Loucy (cell line): ENCODE measurements around the gene TMSB4Y.

ENCODE experiments used
- H2AFZ ChIP-seq: fragments of 200-600 bp; sonication (generic); 2 replicates; pipeline ENCODE4 v1.6.0; 2016; ENCODE audit warnings: antibody characterized with exemption, mild to moderate bottlenecking, low read length, moderate library complexity
- H3F3A ChIP-seq: fragments of 200-600 bp; 2 replicates; pipeline ENCODE4 v1.6.0; 2016; ENCODE audit warnings: antibody characterized with exemption, low read depth, mild to moderate bottlenecking
- H3K27me3 ChIP-seq: fragments of 200-600 bp; sonication (generic); 2 replicates; pipeline ENCODE4 v1.6.1; 2014; ENCODE audit warnings: low read length, mild to moderate bottlenecking; ENCODE audit not compliant: insufficient read depth, poor library complexity, severe bottlenecking
- H3K36me3 ChIP-seq: fragments of 200-600 bp; sonication (generic); 2 replicates; pipeline ENCODE4 v1.6.1; 2016; ENCODE audit warnings: low read length; ENCODE audit not compliant: insufficient read depth
- H3K4me1 ChIP-seq: fragments of 200-600 bp; sonication (generic); 2 replicates; pipeline ENCODE4 v1.5.1; 2014; ENCODE audit warnings: low read length, mild to moderate bottlenecking; ENCODE audit not compliant: insufficient read depth, poor library complexity, severe bottlenecking
- H3K4me2 ChIP-seq: fragments of 200-600 bp; sonication (generic); 2 replicates; pipeline ENCODE4 v1.6.0; 2014; ENCODE audit warnings: antibody characterized with exemption, low read length, low read depth, mild to moderate bottlenecking; ENCODE audit not compliant: poor library complexity, severe bottlenecking
- H3K4me3 ChIP-seq: fragments of 200-600 bp; sonication (generic); 2 replicates; pipeline ENCODE4 v1.5.1; 2014; ENCODE audit warnings: low read length, mild to moderate bottlenecking, mixed read lengths; ENCODE audit not compliant: poor library complexity, severe bottlenecking
- H3K79me2 ChIP-seq: fragments of 200-600 bp; sonication (generic); 2 replicates; pipeline ENCODE4 v1.6.1; 2014; ENCODE audit warnings: low read length; ENCODE audit not compliant: insufficient read depth
- H3K9ac ChIP-seq: fragments of 200-600 bp; sonication (generic); 2 replicates; pipeline ENCODE4 v1.6.0; 2014; ENCODE audit warnings: mild to moderate bottlenecking, low read depth, low read length, moderate library complexity; ENCODE audit not compliant: poor library complexity, severe bottlenecking
- H3K9me2 ChIP-seq: fragments of 200-600 bp; sonication (generic); replicated peaks from 2 replicates; pipeline ENCODE4 v1.6.1; 2016; ENCODE audit warnings: low read depth, low read length, mixed read lengths
- H3K9me3 ChIP-seq: fragments of 200-600 bp; sonication (generic); 2 replicates; pipeline ENCODE4 v1.6.1; 2014; ENCODE audit warnings: mild to moderate bottlenecking, antibody characterized with exemption, low read length, low read depth; ENCODE audit not compliant: insufficient read depth
- H4K20me1 ChIP-seq: fragments of 200-600 bp; sonication (generic); 2 replicates; pipeline ENCODE4 v1.6.0; 2014; ENCODE audit warnings: antibody characterized with exemption, low read length, mild to moderate bottlenecking; ENCODE audit not compliant: insufficient read depth, poor library complexity, severe bottlenecking
- EZH2phosphoT487 ChIP-seq: fragments of 200-600 bp; IDR thresholded peaks from 2 replicates; pipeline ENCODE4 v1.6.1; 2018; ENCODE audit warnings: antibody characterized with exemption, mild to moderate bottlenecking, moderate library complexity, borderline replicate concordance
- TF ChIP-seq, protein P1 (sequence below): fragments of 200-600 bp; sonication (generic); conservative IDR thresholded peaks from 2 replicates; pipeline ENCODE4 v1.5.1; 2014; ENCODE audit warnings: mild to moderate bottlenecking, antibody characterized with exemption, low read length

The TMSB4Y gene

DNA sequence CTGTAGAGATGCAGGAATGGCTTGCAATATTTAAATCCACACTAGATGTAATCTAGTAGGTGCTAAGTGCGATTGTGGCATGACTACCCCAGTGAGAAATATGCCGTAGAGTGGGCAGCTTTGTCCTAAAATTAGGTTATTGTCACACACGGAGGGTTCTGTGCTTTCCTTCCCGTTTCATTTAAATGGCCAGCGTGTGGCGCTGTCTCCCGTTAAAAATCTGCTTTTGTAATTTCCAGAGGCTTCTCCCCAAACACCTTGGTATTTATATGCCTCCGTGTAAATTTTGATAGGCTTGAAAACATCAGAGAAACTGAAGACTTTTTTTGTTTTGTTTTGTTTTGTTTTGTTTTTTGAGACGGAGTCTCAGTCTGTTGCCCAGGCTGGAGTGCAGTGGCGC, 34.9 kb downstream of the TMSB4Y start:
- Histone ChIP-seq H3K36me3 (no peaks in the 10 kb centered on the region), H3K9me3 (no peaks in the 10 kb centered on the region), H2AFZ (no peak overlapping the region), H3K4me3 (no peak overlapping the region), H3K79me2 (no peaks in the 10 kb centered on the region), H3K4me2 (no peak overlapping the region), H3K9me2 (no peaks in the 10 kb centered on the region), H3K4me1 (no peaks in the 10 kb centered on the region), H3K27me3 (no peaks in the 10 kb centered on the region), H4K20me1 (no peaks in the 10 kb centered on the region), H3K9ac (no peak overlapping the region), H3F3A (no peaks in the 10 kb centered on the region)
- TF ChIP-seq, protein P1, sequence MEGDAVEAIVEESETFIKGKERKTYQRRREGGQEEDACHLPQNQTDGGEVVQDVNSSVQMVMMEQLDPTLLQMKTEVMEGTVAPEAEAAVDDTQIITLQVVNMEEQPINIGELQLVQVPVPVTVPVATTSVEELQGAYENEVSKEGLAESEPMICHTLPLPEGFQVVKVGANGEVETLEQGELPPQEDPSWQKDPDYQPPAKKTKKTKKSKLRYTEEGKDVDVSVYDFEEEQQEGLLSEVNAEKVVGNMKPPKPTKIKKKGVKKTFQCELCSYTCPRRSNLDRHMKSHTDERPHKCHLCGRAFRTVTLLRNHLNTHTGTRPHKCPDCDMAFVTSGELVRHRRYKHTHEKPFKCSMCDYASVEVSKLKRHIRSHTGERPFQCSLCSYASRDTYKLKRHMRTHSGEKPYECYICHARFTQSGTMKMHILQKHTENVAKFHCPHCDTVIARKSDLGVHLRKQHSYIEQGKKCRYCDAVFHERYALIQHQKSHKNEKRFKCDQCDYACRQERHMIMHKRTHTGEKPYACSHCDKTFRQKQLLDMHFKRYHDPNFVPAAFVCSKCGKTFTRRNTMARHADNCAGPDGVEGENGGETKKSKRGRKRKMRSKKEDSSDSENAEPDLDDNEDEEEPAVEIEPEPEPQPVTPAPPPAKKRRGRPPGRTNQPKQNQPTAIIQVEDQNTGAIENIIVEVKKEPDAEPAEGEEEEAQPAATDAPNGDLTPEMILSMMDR: no peak
- TF ChIP-seq EZH2phosphoT487: no peak

DNA sequence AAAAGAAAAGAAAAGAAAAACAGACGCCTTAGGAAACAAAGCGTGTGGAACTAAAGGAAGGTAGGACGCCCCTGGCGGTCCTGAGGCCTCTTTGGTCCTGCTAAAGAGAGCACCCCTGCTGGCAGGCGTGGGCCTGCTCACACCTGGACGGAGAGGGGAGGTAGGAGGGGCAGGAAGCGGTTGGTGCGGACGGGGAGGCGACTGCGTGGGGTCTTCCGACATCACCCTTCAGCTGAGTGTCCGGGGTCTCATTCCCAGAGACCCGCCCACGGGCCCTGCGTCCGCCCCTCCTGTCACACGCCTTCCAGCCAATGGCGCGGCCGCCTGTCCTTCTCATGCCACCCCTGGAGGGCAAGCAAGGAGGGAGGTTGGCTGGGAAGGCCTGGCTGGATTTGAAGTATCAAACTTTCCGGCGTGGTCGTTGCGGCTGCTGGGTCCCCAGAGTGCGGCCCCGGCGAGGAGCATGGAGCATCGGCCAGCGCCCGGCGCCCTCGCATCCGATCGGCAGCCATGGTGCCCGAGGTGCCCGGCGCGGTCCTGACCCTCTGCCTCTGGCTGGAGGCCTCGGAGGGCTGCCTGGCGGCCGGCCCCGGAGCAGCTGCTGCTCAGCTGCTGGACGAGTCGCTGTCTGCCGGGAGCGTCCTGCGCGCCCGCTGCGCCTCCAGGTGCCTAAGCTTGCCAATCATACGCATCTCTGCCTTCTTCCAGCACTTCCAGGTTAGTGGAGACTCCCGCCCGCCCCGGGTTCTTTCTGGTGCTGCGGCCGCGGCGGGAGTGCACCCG, 47.8 kb downstream of the TMSB4Y start:
- no peaks in the 10 kb centered on the region for H3K36me3 ChIP-seq
- TF ChIP-seq, protein P1: no peak
- no peak for TF ChIP-seq EZH2phosphoT487
- no peak overlapping the region for H3K4me3 ChIP-seq
- no peaks in the 10 kb centered on the region for H3K4me1 ChIP-seq
- no peaks in the 10 kb centered on the region for H3K9me2 ChIP-seq
- H2AFZ ChIP-seq: no peak overlapping the region
- no peaks in the 10 kb centered on the region for H3F3A ChIP-seq
- H3K9ac ChIP-seq: no peak overlapping the region
- H3K79me2 ChIP-seq: no peaks in the 10 kb centered on the region
- H3K27me3 ChIP-seq: no peaks in the 10 kb centered on the region
- H4K20me1 ChIP-seq: no peaks in the 10 kb centered on the region
- H3K9me3 ChIP-seq: no peaks in the 10 kb centered on the region
- no peak overlapping the region for H3K4me2 ChIP-seq

DNA sequence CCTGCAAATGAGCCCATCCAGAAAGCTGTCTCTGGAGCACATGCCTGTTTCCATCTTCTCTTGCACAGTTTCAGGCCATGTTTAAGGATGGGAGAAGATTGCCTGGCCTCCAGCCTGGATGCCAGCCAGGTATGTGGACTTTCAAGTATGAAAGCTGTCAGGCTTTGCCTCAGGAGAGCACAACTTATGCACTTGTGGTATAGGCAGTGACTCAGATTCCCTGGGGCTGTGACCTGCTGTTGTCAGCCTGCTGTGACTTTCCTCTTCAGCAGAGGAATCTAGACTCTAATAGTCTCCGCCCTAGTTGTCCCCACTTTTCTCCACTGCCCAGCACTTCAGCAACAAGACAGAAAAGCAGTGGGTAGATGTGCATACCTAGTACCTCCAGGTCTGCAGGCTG, 51.0 kb downstream of the TMSB4Y start:
- TF ChIP-seq, protein P1: no peak
- TF ChIP-seq EZH2phosphoT487: no peak
- no peaks in the 10 kb centered on the region for H4K20me1 ChIP-seq
- H3K79me2 ChIP-seq: no peaks in the 10 kb centered on the region
- H3K4me2 ChIP-seq: no peak overlapping the region
- H3K27me3 ChIP-seq: no peaks in the 10 kb centered on the region
- H3F3A ChIP-seq: no peaks in the 10 kb centered on the region
- no peaks in the 10 kb centered on the region for H3K9me2 ChIP-seq
- H3K9ac ChIP-seq: no peak overlapping the region
- no peaks in the 10 kb centered on the region for H3K36me3 ChIP-seq
- no peaks in the 10 kb centered on the region for H3K9me3 ChIP-seq
- H3K4me1 ChIP-seq: no peaks in the 10 kb centered on the region
- H2AFZ ChIP-seq: no peak overlapping the region
- H3K4me3 ChIP-seq: no peak overlapping the region
